SK-N-SH (cell line): ENCODE data around the gene VSIG10L. TPM values are rescaled to one million over a fixed set of nuclear protein-coding genes. Genes with fewer than 3 reads are reported as not detected.

Source experiments
- CTCF ChIA-PET: fragments of 300-600, 350-600 bp; formaldehyde crosslinking; extraction: SDS; loops from one replicate; lab custom pipeline; 2021; lab: Yijun Ruan, JAX
- POLR2A ChIA-PET: fragments of 350-600 bp; sonication (Branson Sonifier 250); formaldehyde crosslinking; extraction: SDS; loops from one replicate; lab custom pipeline; 2020; ENCODE audit warnings: antibody characterized with exemption, inconsistent platforms; lab: Yijun Ruan, JAX
- DNase-seq: peaks from one replicate; pipeline ENCODE4 v3.0.0; 2012
- H2AFZ ChIP-seq: fragments of 200-600 bp; sonication (generic); 2 replicates; pipeline ENCODE4 v1.8.1; 2016; ENCODE audit warnings: antibody characterized with exemption, mild to moderate bottlenecking, low read depth
- H3F3A ChIP-seq: fragments of 200-600 bp; sonication (generic); replicated peaks from 2 replicates; pipeline ENCODE3; 2016; ENCODE audit warnings: antibody characterized with exemption, mild to moderate bottlenecking; ENCODE audit not compliant: insufficient read depth
- H3K27ac ChIP-seq, 2 experiments: fragments of 200-500 bp in 1 of 2; fragments of 200-600 bp in 1 of 2; sonication (Bioruptor generic) in 1 of 2; sonication (generic), shearing (Covaris generic) in 1 of 2; 2 replicates each; pipeline versions ENCODE4 v1.5.1 to v1.6.1; 2014 to 2016; ENCODE audit warnings: low read depth in 2 of 2, inconsistent platforms in 1 of 2, low read length in 1 of 2, mild to moderate bottlenecking in 1 of 2, mixed read lengths in 1 of 2
- H3K27me3 ChIP-seq: fragments of 200-600 bp; sonication (generic), shearing (Covaris generic); 2 replicates; pipeline ENCODE4 v1.6.1; 2016; ENCODE audit warnings: mixed run types; ENCODE audit not compliant: insufficient read depth
- H3K36me3 ChIP-seq, 2 experiments: fragments of 200-500 bp in 1 of 2; fragments of 200-600 bp in 1 of 2; sonication (Bioruptor generic) in 1 of 2; sonication (generic) in 1 of 2; replicated peaks in 1 of 2; 2 replicates each; pipeline versions ENCODE3 to v1.5.1; 2014 to 2016; ENCODE audit warnings: low read length in 1 of 2, mild to moderate bottlenecking in 1 of 2; ENCODE audit not compliant: insufficient read depth in 2 of 2, control insufficient read depth in 1 of 2
- H3K4me1 ChIP-seq, 2 experiments: fragments of 200-500 bp in 1 of 2; fragments of 200-600 bp in 1 of 2; sonication (Bioruptor generic) in 1 of 2; sonication (generic), shearing (Covaris generic) in 1 of 2; 2 replicates each; pipeline versions ENCODE4 v1.5.1 to v1.6.1; 2014 to 2016; ENCODE audit warnings: low read depth in 1 of 2, low read length in 1 of 2, mixed run types in 1 of 2; ENCODE audit not compliant: insufficient read depth in 2 of 2, control insufficient read depth in 1 of 2
- H3K4me2 ChIP-seq: fragments of 200-600 bp; sonication (generic), shearing (Covaris generic); 2 replicates; pipeline ENCODE4 v1.6.1; 2017; ENCODE audit warnings: mixed run types
- H3K4me3 ChIP-seq, 2 experiments: fragments of 200-500 bp in 1 of 2; fragments of 200-600 bp in 1 of 2; sonication (Bioruptor generic) in 1 of 2; sonication (generic), shearing (Covaris generic) in 1 of 2; 2 replicates each; pipeline versions ENCODE4 v1.5.1 to v1.8.1; 2014 to 2016; ENCODE audit warnings: low read depth in 2 of 2, inconsistent platforms in 1 of 2, low read length in 1 of 2, mild to moderate bottlenecking in 1 of 2, mixed read lengths in 1 of 2, moderate library complexity in 1 of 2
- H3K79me2 ChIP-seq: fragments of 200-600 bp; sonication (generic); 2 replicates; pipeline ENCODE4 v1.8.1; 2017; ENCODE audit warnings: mild to moderate bottlenecking; ENCODE audit not compliant: insufficient read depth
- H3K9ac ChIP-seq: fragments of 200-600 bp; sonication (generic); 2 replicates; pipeline ENCODE4 v1.6.1; 2017; ENCODE audit warnings: mixed run types
- H3K9me2 ChIP-seq: fragments of 200-600 bp; sonication (generic); 2 replicates; pipeline ENCODE4 v1.6.1; 2017; ENCODE audit warnings: mixed run types
- H3K9me3 ChIP-seq: fragments of 200-600 bp; sonication (generic); 2 replicates; pipeline ENCODE4 v1.6.1; 2017; ENCODE audit warnings: mixed run types, mild to moderate bottlenecking, moderate library complexity
- H4K20me1 ChIP-seq: fragments of 200-600 bp; sonication (generic); 2 replicates; pipeline ENCODE4 v1.6.1; 2017; ENCODE audit warnings: mild to moderate bottlenecking, mixed run types; ENCODE audit not compliant: insufficient read depth
- EZH2phosphoT487 ChIP-seq: fragments of 200-600 bp; sonication (generic); IDR thresholded peaks from 2 replicates; pipeline ENCODE4 v1.6.1; 2017; ENCODE audit warnings: low read depth, mixed run types, mild to moderate bottlenecking, antibody characterized with exemption, moderate library complexity, borderline replicate concordance
- FOSL2 ChIP-seq: IDR thresholded peaks from 2 replicates; pipeline ENCODE4 v1.4.0; 2012; ENCODE audit warnings: low read depth, mild to moderate bottlenecking, moderate library complexity, borderline replicate concordance
- FOXJ3 ChIP-seq: sonication (generic); formaldehyde crosslinking; IDR thresholded peaks from 2 replicates; pipeline ENCODE4 v1.5.1; 2020; ENCODE audit warnings: mild to moderate bottlenecking, missing genetic modification reagents
- FOXM1 ChIP-seq: IDR thresholded peaks from 2 replicates; pipeline ENCODE4 v1.4.0; 2012; ENCODE audit warnings: low read depth, mild to moderate bottlenecking
- GABPA ChIP-seq: IDR thresholded peaks from 2 replicates; pipeline ENCODE4 v1.4.0; 2012; ENCODE audit warnings: low read depth, mild to moderate bottlenecking
- NFIC ChIP-seq: IDR thresholded peaks from 2 replicates; pipeline ENCODE4 v1.4.0; 2012; ENCODE audit warnings: borderline replicate concordance
- POLR2AphosphoS5 ChIP-seq: IDR thresholded peaks from 2 replicates; pipeline ENCODE4 v1.6.1; 2012; ENCODE audit warnings: low read depth, low read length
- RAD21 ChIP-seq: IDR thresholded peaks from 2 replicates; pipeline ENCODE4 v1.6.1; 2012; ENCODE audit warnings: mild to moderate bottlenecking, low read length
- RCOR1 ChIP-seq: fragments of 150-350 bp; IDR thresholded peaks from 2 replicates; pipeline ENCODE4 v1.6.1; 2017; ENCODE audit warnings: antibody characterized with exemption, low read length
- SMC3 ChIP-seq: IDR thresholded peaks from 2 replicates; pipeline ENCODE4 v1.6.1; 2012; ENCODE audit warnings: low read depth, low read length, improper control_type of control experiment
- TCF12 ChIP-seq: IDR thresholded peaks from 2 replicates; pipeline ENCODE4 v1.4.0; 2012
- TEAD4 ChIP-seq: IDR thresholded peaks from 2 replicates; pipeline ENCODE4 v1.4.0; 2012; ENCODE audit warnings: mild to moderate bottlenecking, borderline replicate concordance; ENCODE audit not compliant: insufficient read depth
- WGBS: methylation state at CpG from one replicate; pipeline ENCODE4 v1.1.6; 2017; ENCODE audit warnings: low lambda C conversion rate; 5-methylcytosine and 5-hydroxymethylcytosine counted together
- polyA plus RNA-seq, 3 experiments: library from polyadenylated mRNA; depleted of rRNA; stranded (reverse); fragments of >200 nt; gene quantifications; 2 replicates each; pipeline ENCODE4 v1.2.3, GENCODE V29; 2012
- TF ChIP-seq, protein P1 (sequence below): IDR thresholded peaks from 2 replicates; pipeline ENCODE4; 2012
- TF ChIP-seq, protein P2 (sequence below): fragments of 150-350 bp; IDR thresholded peaks from 2 replicates; pipeline ENCODE4 v1.6.1; 2017; ENCODE audit warnings: antibody characterized with exemption, low read length, low read depth, borderline replicate concordance

VSIG10L gene
- polyA plus RNA-seq, 1 of the 3 experiments (the other 2 are of a cell fraction) = 2.7 TPM

DNA sequence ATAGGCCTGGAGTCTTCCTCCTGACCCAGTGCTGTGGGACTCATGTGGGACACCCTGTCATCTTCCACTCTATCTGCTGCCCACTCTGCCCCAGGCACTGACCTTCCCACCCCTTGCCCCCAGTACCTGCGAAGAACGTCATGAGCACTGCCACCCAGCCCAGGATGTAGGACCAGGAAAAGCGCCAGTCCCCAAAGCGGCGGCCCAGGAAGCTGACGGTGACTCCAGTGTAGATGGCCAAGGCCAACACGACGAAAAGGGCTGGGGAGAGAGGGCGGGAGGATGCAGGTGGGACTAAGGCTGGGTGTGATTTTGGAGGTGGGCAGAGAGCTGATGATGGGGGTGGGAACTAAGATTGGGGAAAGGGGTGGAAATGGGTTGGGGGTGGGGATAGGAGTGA, 38.4 kb upstream of the VSIG10L start:
- Histone ChIP-seq H2AFZ (no peak overlapping the region), H3K9me2 (no peaks in the 10 kb centered on the region), H4K20me1 (no peaks in the 10 kb centered on the region), H3K79me2 (no peaks in the 10 kb centered on the region), H3K9ac (no peak overlapping the region), H3K36me3 (no peaks in the 10 kb centered on the region), H3F3A (no peaks in the 10 kb centered on the region), H3K9me3 (no peaks in the 10 kb centered on the region), H3K27me3 (no peaks in the 10 kb centered on the region), H3K4me2 (no peak overlapping the region), H3K4me1 (no peaks in the 10 kb centered on the region), H3K4me3 (no peak overlapping the region), H3K27ac (no peak overlapping the region)
- POLR2A ChIA-PET = no interaction called here
- TF ChIP-seq EZH2phosphoT487 = no peak
- CTCF ChIA-PET = interaction anchor here (1.8 kb wide), 1 partner anchor 12 kb away, joined by 5 read pairs; the partner anchor contains the start of gene CLDND2
- DNase-seq = no peak
- 55% methylated on average over 9 of the region's 9 CpGs for WGBS

DNA sequence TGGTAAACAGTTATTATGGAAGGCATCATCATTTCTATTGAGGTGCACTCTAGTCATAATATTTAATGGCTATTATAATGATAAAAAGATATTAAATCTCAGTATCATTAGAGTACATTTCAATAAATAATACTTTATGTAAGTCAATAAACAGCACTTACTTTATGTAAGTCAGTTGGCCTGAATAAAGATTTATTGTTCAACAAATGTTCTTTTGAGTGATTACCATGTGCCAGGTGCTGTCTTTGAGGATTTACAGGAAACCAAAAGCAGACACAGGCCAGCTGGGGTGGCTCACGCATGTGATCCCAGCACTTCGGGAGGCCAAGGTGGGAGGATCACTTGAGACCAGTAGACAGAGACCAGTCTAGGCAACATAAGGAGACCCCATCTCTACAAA, 35.5 kb upstream of the VSIG10L start:
- 73% methylated on average over 2 of the region's 2 CpGs for WGBS
- ChIA-PET CTCF (no interaction called here), POLR2A (no interaction called here)
- no peaks in the 10 kb centered on the region for H3K36me3 ChIP-seq
- H3K4me1 ChIP-seq = no peaks in the 10 kb centered on the region
- no peaks in the 10 kb centered on the region for H3K9me2 ChIP-seq
- no peaks in the 10 kb centered on the region for H3K9me3 ChIP-seq
- peaks cover 13% of the 10 kb centered on the region; the same call in 1 of the 2 replicates for H3K27me3 ChIP-seq
- no peak for DNase-seq
- no peaks in the 10 kb centered on the region for H4K20me1 ChIP-seq
- no peaks in the 10 kb centered on the region for H3K79me2 ChIP-seq
- TF ChIP-seq RAD21 = no peak
- no peak for TF ChIP-seq GABPA
- TF ChIP-seq FOXJ3 (CRISPR knock-in tag) = no peak
- TF ChIP-seq POLR2AphosphoS5 = no peak
- TF ChIP-seq TEAD4 = no peak
- TF ChIP-seq, protein P1, sequence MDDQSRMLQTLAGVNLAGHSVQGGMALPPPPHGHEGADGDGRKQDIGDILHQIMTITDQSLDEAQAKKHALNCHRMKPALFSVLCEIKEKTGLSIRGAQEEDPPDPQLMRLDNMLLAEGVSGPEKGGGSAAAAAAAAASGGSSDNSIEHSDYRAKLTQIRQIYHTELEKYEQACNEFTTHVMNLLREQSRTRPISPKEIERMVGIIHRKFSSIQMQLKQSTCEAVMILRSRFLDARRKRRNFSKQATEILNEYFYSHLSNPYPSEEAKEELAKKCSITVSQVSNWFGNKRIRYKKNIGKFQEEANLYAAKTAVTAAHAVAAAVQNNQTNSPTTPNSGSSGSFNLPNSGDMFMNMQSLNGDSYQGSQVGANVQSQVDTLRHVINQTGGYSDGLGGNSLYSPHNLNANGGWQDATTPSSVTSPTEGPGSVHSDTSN = no peak
- TF ChIP-seq FOXM1 = no peak
- no peak for TF ChIP-seq FOSL2
- TF ChIP-seq NFIC = no peak
- no peak for TF ChIP-seq RCOR1
- TF ChIP-seq, protein P2, sequence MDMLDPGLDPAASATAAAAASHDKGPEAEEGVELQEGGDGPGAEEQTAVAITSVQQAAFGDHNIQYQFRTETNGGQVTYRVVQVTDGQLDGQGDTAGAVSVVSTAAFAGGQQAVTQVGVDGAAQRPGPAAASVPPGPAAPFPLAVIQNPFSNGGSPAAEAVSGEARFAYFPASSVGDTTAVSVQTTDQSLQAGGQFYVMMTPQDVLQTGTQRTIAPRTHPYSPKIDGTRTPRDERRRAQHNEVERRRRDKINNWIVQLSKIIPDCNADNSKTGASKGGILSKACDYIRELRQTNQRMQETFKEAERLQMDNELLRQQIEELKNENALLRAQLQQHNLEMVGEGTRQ = no peak
- no peak for TF ChIP-seq TCF12
- TF ChIP-seq SMC3 = no peak
- H3K4me2 ChIP-seq = no peak overlapping the region
- no peak overlapping the region for H3K9ac ChIP-seq
- H3F3A ChIP-seq = no peaks in the 10 kb centered on the region
- no peak overlapping the region for H3K27ac ChIP-seq
- no peak overlapping the region for H3K4me3 ChIP-seq
- H2AFZ ChIP-seq = no peak overlapping the region
